CD8-positive, alpha-beta memory T cell (primary cell): ENCODE measurements around the gene ZBTB32. TPM values are rescaled to one million over a fixed set of nuclear protein-coding genes. Genes with fewer than 3 reads are reported as not detected.

Experiments
- CTCF ChIA-PET: fragments of 350-600 bp; sonication (Branson Sonifier 250); formaldehyde crosslinking; loops from one replicate; lab custom pipeline; 2021; ENCODE audit warnings: antibody characterized with exemption; lab: Charles Lee
- POLR2A ChIA-PET: fragments of 350-600 bp; sonication (Branson Sonifier 250); formaldehyde crosslinking; loops from one replicate; lab custom pipeline; 2021; ENCODE audit warnings: antibody characterized with exemption; lab: Charles Lee
- DNase-seq, 5 donors: peaks; one replicate each; pipeline versions ENCODE4 v3.0.0 to v3.0.0-alpha.2; 2020 to 2022; ENCODE audit warnings: mixed read lengths in 1 of 5
- H3K27ac ChIP-seq: one replicate; pipeline ENCODE4 v1.7.0; 2013; ENCODE audit warnings: low read depth, mild to moderate bottlenecking, low read length, moderate library complexity
- H3K27me3 ChIP-seq: 2 replicates; pipeline ENCODE4 v1.7.0; 2013; ENCODE audit warnings: low read length, mild to moderate bottlenecking; ENCODE audit not compliant: insufficient read depth, poor library complexity, severe bottlenecking
- H3K36me3 ChIP-seq: 2 replicates; pipeline ENCODE4 v1.7.0; 2013; ENCODE audit warnings: mild to moderate bottlenecking, low read length, moderate library complexity; ENCODE audit not compliant: insufficient read depth
- H3K4me1 ChIP-seq: 2 replicates; pipeline ENCODE4 v1.7.0; 2013; ENCODE audit warnings: mild to moderate bottlenecking, low read length, moderate library complexity; ENCODE audit not compliant: insufficient read depth
- H3K4me3 ChIP-seq: 2 replicates; pipeline ENCODE4 v1.7.0; 2013; ENCODE audit warnings: mild to moderate bottlenecking, low read length
- H3K9me3 ChIP-seq: 2 replicates; pipeline ENCODE4 v1.7.0; 2013; ENCODE audit warnings: mild to moderate bottlenecking, low read length
- H3K27ac Mint-ChIP-seq, 8 donors: one replicate each; pipeline ENCODE4 v1.8.0; 2020 to 2021; ENCODE audit warnings: mixed read lengths in 8 of 8, mild to moderate bottlenecking in 6 of 8, inconsistent platforms in 3 of 8, moderate library complexity in 3 of 8
- H3K27me3 Mint-ChIP-seq, 2 donors: one replicate each; pipeline ENCODE4 v1.8.0; 2020 to 2021; ENCODE audit warnings: mixed read lengths in 2 of 2, mild to moderate bottlenecking in 1 of 2, moderate library complexity in 1 of 2
- H3K36me3 Mint-ChIP-seq, 3 donors: one replicate each; pipeline ENCODE4 v1.8.0; 2020 to 2021; ENCODE audit warnings: mixed read lengths in 3 of 3, inconsistent platforms in 1 of 3, mild to moderate bottlenecking in 1 of 3
- H3K4me1 Mint-ChIP-seq, 3 donors: one replicate each; pipeline ENCODE4 v1.8.0; 2020 to 2021; ENCODE audit warnings: mixed read lengths in 3 of 3, inconsistent platforms in 1 of 3, mild to moderate bottlenecking in 1 of 3
- H3K4me3 Mint-ChIP-seq, 7 donors: one replicate each; pipeline ENCODE4 v1.8.0; 2020 to 2021; ENCODE audit warnings: mixed read lengths in 7 of 7, mild to moderate bottlenecking in 6 of 7, moderate library complexity in 4 of 7, inconsistent platforms in 2 of 7
- H3K9me3 Mint-ChIP-seq, 5 donors: one replicate each; pipeline ENCODE4 v1.8.0; 2020 to 2022; ENCODE audit warnings: mixed read lengths in 5 of 5, mild to moderate bottlenecking in 3 of 5, moderate library complexity in 2 of 5, inconsistent platforms in 1 of 5
- polyA plus RNA-seq: library from polyadenylated mRNA; unstranded; fragments of 300-500 nt; fragmentation: Illumina TruSeq; gene quantifications from one replicate; pipeline ENCODE4 v1.2.3, GENCODE V29; 2021
- total RNA-seq, 2 experiments: library from RNA; stranded (reverse); gene quantifications; one replicate each; pipeline ENCODE4 v1.2.3, GENCODE V29; 2021

The ZBTB32 gene
- total and polyA plus RNA-seq, 3 experiments from 2014 or later = 0.77 to 225 (median 223) TPM

GRCh38 chr19:35713904-35714495 lies 9.6 kb downstream of the ZBTB32 start:
- Mint-ChIP-seq H3K36me3 (peaks cover 0 to 10% (median 0%) of the 10 kb centered on the region in 3 donors), H3K27ac (peak overlapping the region; percentile 67 to 98 (median 90)), H3K4me1 (peaks cover 50 to 72% (median 64%) of the 10 kb centered on the region in 3 donors), H3K27me3 (peaks cover 0 to 8% of the 10 kb centered on the region in 2 donors), H3K4me3 (peak overlapping the region; percentile 17 to 84 (median 67)), H3K9me3 (no peaks in the 10 kb centered on the region)
- DNase-seq = no peak
- Histone ChIP-seq H3K9me3 (no peaks in the 10 kb centered on the region), H3K4me1 (peaks cover 62% of the 10 kb centered on the region), H3K4me3 (peak overlapping the region; percentile 4), H3K27ac (no peak overlapping the region), H3K27me3 (no peaks in the 10 kb centered on the region), H3K36me3 (no peaks in the 10 kb centered on the region)
- POLR2A ChIA-PET = interaction anchor here (2.8 kb wide), 1 partner anchor 12 kb away, joined by 16 read pairs; no protein-coding TSS in a partner anchor
- CTCF ChIA-PET = interaction anchor here (1.0 to 4.0 kb wide), 3 partner anchors 12 to 204 kb away, joined by 3 to 20 read pairs (median 3); no protein-coding TSS in a partner anchor

- Histone ChIP-seq H3K36me3 (no peaks in the 10 kb centered on the region), H3K4me1 (peaks cover 70% of the 10 kb centered on the region), H3K27ac (no peak overlapping the region), H3K9me3 (no peaks in the 10 kb centered on the region), H3K4me3 (no peak overlapping the region), H3K27me3 (no peaks in the 10 kb centered on the region)
- Mint-ChIP-seq H3K27me3 (peaks cover 0 to 8% of the 10 kb centered on the region in 2 donors), H3K36me3 (peaks cover 0 to 14% (median 0%) of the 10 kb centered on the region in 3 donors), H3K4me1 (peaks cover 55 to 79% (median 71%) of the 10 kb centered on the region in 3 donors), H3K27ac (peak overlapping the region; percentile 48 to 98 (median 87)), H3K9me3 (no peaks in the 10 kb centered on the region), H3K4me3 (peak overlapping the region; percentile 41 to 70 (median 67))
- no peak for DNase-seq
- ChIA-PET CTCF (interaction anchor here (0.8 to 4.0 kb wide), 4 partner anchors 13 to 31 kb away, joined by 3 to 20 read pairs (median 3); partner anchors contain the start of genes PSENEN and U2AF1L4), POLR2A (interaction anchor here (1.2 kb wide), 1 partner anchor 34 kb away, joined by 3 read pairs; the partner anchor contains the start of gene LIN37)
Measured at GRCh38 chr19:35714601-35715354, 10.4 kb downstream of the ZBTB32 start.

- Mint-ChIP-seq H3K27me3 (peaks cover 0 to 8% of the 10 kb centered on the region in 2 donors), H3K9me3 (no peaks in the 10 kb centered on the region), H3K36me3 (peaks cover 0 to 20% (median 2%) of the 10 kb centered on the region in 3 donors), H3K4me1 (peaks cover 57 to 80% (median 71%) of the 10 kb centered on the region in 3 donors), H3K27ac (peak overlapping the region in 4 of 8 donors; percentile 32 to 98 (median 94)), H3K4me3 (peak overlapping the region in 6 of 7 donors; percentile 15 to 98 (median 67))
- Histone ChIP-seq H3K4me1 (peaks cover 73% of the 10 kb centered on the region), H3K27me3 (no peaks in the 10 kb centered on the region), H3K9me3 (no peaks in the 10 kb centered on the region), H3K27ac (no peak overlapping the region), H3K4me3 (peak overlapping the region; percentile 89), H3K36me3 (no peaks in the 10 kb centered on the region)
- ChIA-PET CTCF (interaction anchor here (0.8 to 4.0 kb wide), 4 partner anchors 13 to 30 kb away, joined by 3 to 20 read pairs (median 4); partner anchors contain the start of genes PSENEN and U2AF1L4), POLR2A (interaction anchor here (1.2 kb wide), 1 partner anchor 33 kb away, joined by 3 read pairs; the partner anchor contains the start of gene LIN37)
- DNase-seq = no peak
Measured at GRCh38 chr19:35715355-35715809, 11.0 kb downstream of the ZBTB32 start.

DNA sequence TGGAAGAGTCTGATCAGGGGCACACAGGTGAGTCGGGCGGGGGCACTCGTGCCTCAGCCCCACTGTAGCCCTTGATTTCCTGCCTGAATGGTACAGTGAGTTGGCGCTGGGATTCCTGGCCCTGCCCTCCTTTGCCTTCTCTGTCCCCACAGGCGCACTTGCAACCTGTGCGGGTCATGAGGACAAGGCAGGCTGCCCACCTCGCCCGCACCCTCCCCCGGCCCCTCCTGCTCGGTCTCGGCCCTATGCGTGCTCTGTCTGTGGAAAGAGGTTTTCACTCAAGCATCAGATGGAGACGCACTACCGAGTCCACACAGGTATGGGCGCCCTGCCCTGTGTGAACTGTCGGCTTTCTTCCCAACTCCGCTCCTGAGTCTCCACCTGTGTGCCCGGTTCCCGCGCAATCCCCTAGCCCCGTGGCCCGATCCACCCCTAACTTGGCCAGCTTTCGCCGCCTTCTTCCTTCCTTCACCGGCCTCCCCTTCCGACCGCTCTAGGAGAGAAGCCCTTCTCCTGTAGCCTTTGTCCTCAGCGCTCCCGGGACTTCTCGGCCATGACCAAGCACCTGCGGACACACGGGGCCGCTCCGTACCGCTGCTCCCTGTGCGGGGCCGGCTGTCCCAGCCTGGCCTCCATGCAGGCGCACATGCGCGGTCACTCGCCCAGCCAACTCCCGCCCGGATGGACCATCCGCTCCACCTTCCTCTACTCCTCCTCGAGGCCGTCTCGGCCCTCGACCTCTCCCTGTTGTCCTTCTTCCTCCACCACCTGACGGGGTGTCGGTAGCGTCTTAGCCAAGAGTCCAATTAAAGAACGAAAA lies 11.8 kb downstream of the ZBTB32 start:
- DNase-seq = peak in 1 of 5 donors; percentile 25
- H3K4me3 Mint-ChIP-seq = peak overlapping the region; percentile 86 to 98 (median 91)
- H3K4me1 ChIP-seq = peaks cover 66% of the 10 kb centered on the region
- CTCF ChIA-PET = interaction anchor here (0.6 to 4.0 kb wide), 4 partner anchors 13 to 45 kb away, joined by 3 to 20 read pairs (median 4); no protein-coding TSS in a partner anchor
- H3K9me3 ChIP-seq = no peaks in the 10 kb centered on the region
- POLR2A ChIA-PET = interaction anchor here (0.5 to 1.2 kb wide), 2 partner anchors 32 to 189 kb away, joined by 3 to 6 read pairs; partner anchors contain the start of gene LIN37
- H3K27me3 Mint-ChIP-seq = peaks cover 0 to 5% of the 10 kb centered on the region in 2 donors
- peak overlapping the region; percentile 89 for H3K4me3 ChIP-seq
- peaks cover 0 to 25% (median 2%) of the 10 kb centered on the region in 3 donors for H3K36me3 Mint-ChIP-seq
- H3K27ac Mint-ChIP-seq = peak overlapping the region; percentile 74 to 98 (median 94)
- H3K27ac ChIP-seq = peak overlapping the region; percentile 72
- H3K27me3 ChIP-seq = no peaks in the 10 kb centered on the region
- H3K4me1 Mint-ChIP-seq = peaks cover 54 to 72% (median 64%) of the 10 kb centered on the region in 3 donors
- H3K9me3 Mint-ChIP-seq = no peaks in the 10 kb centered on the region
- no peaks in the 10 kb centered on the region for H3K36me3 ChIP-seq

DNA sequence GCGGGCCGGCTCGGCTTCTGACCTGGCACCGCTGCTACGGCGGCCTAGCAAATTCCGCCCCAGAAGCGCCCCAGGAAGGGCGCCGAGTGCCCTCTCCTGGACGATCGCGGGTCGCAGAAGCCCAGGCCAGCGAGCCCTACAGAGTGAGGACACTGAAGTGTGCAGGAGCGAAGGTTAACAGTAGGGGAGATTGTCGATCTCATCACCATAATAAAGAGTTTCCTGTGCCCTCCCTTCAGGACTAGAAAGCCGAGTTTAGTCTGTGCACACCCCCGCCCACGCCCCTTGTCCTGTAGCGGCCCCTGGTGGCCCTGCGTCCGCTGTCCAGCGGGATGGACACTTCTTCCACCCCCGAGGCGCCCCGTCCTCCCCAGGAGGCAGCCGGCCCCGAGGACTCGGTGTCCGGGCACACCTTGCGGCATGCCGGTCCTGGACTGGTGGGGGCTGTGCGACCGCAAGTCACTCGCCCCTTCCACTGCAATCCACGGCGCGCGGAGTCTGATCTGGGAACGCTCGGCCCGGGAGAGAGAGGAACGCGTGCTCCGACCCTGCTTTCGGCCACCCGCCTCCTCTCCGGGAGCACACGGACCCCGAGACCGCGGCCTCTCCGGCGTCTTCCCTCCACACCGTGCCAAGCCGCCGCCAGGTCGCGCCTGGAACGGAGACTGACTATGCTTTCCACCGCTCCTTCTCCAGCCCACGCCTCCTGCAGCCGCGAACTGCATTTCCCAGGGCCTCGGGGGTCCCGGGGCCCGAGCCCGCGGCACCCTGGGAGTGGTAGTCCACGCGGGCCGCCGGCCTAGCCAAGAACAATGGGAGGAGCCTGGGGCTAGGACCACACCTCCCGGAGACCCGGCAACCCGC lies 12.7 kb downstream of the ZBTB32 start:
- Mint-ChIP-seq H3K27ac (peak overlapping the region; percentile 83 to 98 (median 94)), H3K9me3 (no peaks in the 10 kb centered on the region), H3K4me3 (peak overlapping the region; percentile 86 to 98 (median 91)), H3K4me1 (peaks cover 50 to 72% (median 58%) of the 10 kb centered on the region in 3 donors), H3K27me3 (peaks cover 0 to 4% of the 10 kb centered on the region in 2 donors), H3K36me3 (peaks cover 0 to 32% (median 2%) of the 10 kb centered on the region in 3 donors)
- Histone ChIP-seq H3K4me1 (peaks cover 61% of the 10 kb centered on the region), H3K4me3 (peak overlapping the region; percentile 89), H3K36me3 (no peaks in the 10 kb centered on the region), H3K9me3 (no peaks in the 10 kb centered on the region), H3K27ac (peak overlapping the region; percentile 72), H3K27me3 (no peaks in the 10 kb centered on the region)
- CTCF ChIA-PET = interaction anchor here (0.6 to 4.0 kb wide), 4 partner anchors 14 to 46 kb away, joined by 3 to 20 read pairs (median 4); no protein-coding TSS in a partner anchor
- POLR2A ChIA-PET = interaction anchor here (1.9 kb wide), 1 partner anchor 28 kb away, joined by 6 read pairs; the partner anchor contains the start of genes PSENEN and U2AF1L4
- DNase-seq = peak; percentile 95 to 98 (median 98)

- H3K36me3 ChIP-seq = peaks cover 8% of the 10 kb centered on the region
- Mint-ChIP-seq H3K4me1 (peaks cover 44 to 64% (median 51%) of the 10 kb centered on the region in 3 donors), H3K36me3 (peaks cover 0 to 40% (median 2%) of the 10 kb centered on the region in 3 donors), H3K27me3 (peaks cover 0 to 4% of the 10 kb centered on the region in 2 donors), H3K27ac (peak within 1 kb of the TSS; percentile 83 to 98 (median 94)), H3K9me3 (no peaks in the 10 kb centered on the region), H3K4me3 (peak within 1 kb of the TSS; percentile 88 to 98 (median 91))
- peak within 1 kb of the TSS; percentile 76 for H3K27ac ChIP-seq
- DNase-seq = no peak
- peak within 1 kb of the TSS; percentile 89 for H3K4me3 ChIP-seq
- H3K27me3 ChIP-seq = no peaks in the 10 kb centered on the region
- ChIA-PET CTCF (interaction anchor here (1.1 to 1.4 kb wide), 3 partner anchors 13 to 25 kb away, joined by 3 to 5 read pairs (median 3); no protein-coding TSS in a partner anchor), POLR2A (interaction anchor here (0.9 to 1.9 kb wide), 7 partner anchors 15 to 30 kb away, joined by 3 to 11 read pairs (median 5); partner anchors contain the start of genes IGFLR1, LIN37, PSENEN and U2AF1L4)
- no peaks in the 10 kb centered on the region for H3K9me3 ChIP-seq
- H3K4me1 ChIP-seq = peaks cover 53% of the 10 kb centered on the region
Measured at GRCh38 chr19:35717665-35718344, 13.4 kb downstream of the ZBTB32 start, which contains the start of gene KMT2B. KMT2B (plus strand) TSS chr19:35718003; CDS start chr19:35718019, 16 bp downstream.
